DMS114 treated with DMSO at 0.1 percent for 48 hours (cell line): Measurements from ENCODE around the gene SPECC1.
"Not testable (repeated sequence)": the region's sequence is repeated elsewhere in the genome, so short reads cannot be mapped to it uniquely, and the experiment has no call there.

ENCODE experiments used
- DNase-seq: peaks from one replicate; lab custom pipeline; 2025; ENCODE audit not compliant: unreplicated experiment; lab: John Stamatoyannopoulos, UW

SPECC1 gene

DNA sequence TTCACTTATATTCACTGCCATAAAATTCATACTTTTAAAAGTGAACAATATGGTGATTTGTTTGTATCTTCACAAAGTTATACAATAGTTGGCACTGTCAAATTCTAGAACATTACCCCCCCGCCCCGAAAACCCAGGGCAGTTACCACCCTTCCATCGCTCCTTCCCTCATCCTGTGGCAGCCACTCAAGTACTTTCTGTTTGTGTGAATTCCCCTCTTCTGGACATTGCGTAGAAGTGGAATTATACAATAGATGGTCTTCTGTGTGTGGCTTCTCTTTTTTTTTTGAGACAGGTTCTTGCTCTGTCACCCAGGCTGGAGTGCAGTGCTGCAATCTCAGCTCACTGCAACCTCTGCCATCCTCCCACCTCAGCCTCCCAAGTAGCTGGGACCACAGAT is 58.6 kb downstream of the SPECC1 start:
- no peak for DNase-seq

DNA sequence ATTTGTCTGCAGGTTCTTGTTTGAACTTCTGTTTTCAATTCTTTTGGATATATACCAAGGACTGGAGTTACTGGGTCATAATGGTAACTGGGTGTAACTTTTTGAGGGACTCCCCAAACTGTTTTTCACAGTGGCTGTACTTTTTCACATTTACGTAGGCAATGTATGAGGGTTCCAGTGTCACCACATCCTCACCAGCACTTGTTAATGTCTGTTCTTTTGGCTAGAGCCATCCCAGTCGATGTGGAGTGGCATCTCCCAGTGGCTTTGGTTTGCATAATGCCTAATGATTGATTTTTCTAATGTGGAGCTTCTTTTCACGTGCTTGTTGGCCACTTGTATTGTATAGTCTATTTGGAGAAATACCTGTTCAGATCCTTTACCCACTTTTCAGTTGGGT is 59.3 kb downstream of the SPECC1 start:
- no peak for DNase-seq

DNA sequence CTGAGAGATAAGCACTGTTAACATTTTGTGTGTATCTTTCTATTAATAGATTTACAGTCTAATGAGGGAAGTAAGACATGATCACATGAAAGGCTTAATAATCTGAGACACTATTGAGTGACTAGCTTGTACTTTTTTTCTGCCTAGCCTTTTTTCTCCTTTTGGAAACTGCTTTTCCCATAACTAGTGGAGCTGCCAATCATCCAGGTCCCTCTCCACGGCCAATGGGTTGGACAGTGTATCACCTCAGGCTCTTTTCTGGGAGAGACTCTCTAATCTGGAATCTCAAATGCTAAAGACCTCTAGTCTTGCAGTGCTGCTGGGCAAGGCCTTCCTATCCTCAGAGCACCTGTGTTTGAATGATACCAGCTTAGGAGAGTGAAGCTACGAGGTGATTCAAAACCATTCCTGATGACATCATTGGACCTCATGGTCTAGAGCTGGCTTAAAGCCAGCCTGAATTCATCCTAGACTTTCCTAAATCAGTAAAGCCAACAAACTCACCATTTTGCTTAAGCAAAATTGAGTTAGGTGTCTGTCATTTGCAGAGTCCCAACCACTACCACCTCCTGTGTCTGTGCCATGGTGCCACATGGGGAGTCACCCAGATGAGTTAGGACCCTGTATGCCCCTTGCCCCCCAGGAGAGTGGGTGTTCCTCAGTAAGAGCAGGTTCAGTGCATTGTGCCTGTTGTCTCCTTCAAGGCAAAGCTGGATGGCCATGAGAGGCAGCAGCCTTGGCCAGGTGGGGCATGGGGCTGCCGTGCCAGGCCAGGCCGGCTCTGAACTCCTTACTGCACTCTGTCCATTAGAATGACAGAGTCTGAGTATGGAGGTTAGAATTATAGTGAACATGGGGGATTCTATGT is 62.9 kb downstream of the SPECC1 start:
- DNase-seq, result no peak

DNA sequence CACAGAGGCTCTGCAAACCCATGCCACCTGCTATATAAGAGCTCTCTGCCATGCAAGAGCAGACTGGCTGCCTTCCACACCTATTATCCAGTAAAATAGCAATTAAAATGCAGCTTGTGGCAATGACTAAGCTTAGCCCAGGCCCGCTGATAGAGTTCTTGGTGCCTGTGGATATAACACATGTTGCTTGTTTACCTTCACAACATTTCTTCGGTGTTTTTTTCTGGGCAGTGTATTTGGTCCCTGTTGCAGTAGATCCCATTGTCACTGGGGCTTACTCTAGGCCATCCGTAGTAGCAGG is 63.5 kb downstream of the SPECC1 start:
- no peak for DNase-seq

DNA sequence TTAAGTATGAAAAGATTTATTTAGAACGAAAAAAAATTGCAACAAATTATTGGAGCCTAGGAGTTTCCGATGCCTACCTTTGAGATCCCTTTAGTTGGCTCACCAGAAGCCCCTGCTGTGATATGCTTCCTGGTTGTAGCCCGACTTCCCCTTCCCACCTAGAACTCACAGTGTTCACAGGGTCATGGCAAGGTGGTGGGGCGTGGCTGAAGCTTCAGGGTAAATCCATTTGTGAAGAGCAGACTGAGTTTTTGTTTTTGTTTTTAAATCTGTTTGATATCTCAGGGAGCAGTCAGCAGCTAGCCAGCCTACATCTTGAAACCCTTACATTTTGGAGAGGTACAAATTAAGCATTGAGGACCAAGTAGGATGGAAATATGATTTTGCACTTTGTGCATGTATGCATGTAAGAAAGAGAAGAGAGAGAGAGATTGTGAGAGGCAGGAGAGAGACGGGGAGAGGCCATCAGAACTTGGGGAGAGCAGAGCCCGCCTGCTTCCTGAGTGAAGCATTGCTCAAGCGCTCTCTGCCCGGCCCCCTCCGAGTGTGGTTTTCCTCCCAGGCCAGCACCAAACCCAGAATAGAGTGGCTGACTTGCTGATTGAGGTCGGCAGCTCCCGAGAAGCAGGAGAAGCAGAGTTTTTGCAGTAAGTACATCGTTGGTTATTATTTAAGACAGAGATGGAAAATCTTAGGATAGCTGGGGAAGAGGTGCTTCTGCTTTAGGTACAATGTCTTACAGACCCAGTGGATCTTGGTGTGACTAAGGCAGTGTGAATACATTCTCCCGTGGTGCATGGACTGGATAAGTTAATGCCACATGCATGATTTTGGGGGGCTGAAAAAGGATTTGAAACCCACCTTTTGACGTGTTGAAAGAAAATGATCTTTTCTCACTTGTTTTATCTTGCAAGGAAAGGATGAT is 64.2 kb downstream of the SPECC1 start:
- no peak for DNase-seq

DNA sequence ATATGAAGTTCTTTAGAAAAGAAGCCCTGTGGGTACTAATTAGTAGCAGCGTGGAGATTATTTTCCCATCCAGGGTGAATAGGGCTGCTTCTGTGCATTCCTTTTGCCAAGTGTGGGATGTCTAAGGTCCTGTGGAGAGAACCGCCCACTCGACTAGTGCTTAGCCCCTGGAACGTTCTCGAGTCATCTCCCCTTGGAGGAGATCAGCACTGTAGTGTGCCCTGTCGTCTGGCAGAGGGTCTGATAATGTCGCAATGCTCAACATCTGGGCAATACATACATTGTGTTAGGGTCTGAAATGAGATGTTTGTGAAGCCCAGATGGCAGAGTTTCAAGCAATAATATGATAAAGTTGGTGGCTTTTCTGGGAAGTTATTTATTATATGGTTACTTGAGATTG is 64.8 kb downstream of the SPECC1 start:
- DNase-seq, result no peak

DNA sequence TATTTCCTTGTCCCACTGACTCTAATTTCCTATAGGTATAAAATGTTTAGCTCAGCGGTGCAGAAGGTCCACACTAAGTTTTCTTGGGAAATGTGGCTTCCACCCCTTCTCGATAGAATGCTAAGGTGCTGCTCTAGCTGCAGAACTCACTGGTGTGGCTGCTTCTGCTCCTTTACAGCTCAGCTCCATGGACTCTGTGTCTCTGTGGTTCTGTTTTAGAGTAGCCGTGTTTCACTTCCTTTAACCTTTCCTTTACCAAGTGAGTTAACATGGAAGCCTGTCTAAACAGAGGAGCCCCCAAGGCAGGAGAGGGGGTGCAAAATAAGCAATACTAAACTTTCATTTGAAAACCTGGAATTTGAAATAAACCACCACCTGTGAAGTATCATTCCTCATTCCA is 65.3 kb downstream of the SPECC1 start:
- DNase-seq, result no peak

DNA sequence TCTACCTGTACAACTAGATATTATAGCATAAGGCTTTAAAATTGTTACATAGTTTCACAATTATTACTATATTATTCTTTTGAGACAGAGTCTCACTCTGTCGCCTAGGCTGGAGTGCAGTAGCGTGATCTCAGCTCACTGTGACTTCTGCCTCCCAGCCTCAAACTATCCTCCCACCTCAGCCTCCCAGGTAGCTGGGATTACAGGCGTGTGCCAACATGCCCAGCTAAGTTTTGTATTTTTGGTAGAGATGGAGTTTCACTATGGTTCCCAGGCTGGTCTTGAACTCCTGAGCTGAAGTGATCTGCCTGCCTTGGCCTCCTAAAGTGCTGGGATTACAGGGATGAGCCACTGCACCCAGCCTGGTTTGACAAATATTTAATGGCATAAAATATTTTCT is 67.0 kb downstream of the SPECC1 start:
- DNase-seq, result not testable (repeated sequence)

DNA sequence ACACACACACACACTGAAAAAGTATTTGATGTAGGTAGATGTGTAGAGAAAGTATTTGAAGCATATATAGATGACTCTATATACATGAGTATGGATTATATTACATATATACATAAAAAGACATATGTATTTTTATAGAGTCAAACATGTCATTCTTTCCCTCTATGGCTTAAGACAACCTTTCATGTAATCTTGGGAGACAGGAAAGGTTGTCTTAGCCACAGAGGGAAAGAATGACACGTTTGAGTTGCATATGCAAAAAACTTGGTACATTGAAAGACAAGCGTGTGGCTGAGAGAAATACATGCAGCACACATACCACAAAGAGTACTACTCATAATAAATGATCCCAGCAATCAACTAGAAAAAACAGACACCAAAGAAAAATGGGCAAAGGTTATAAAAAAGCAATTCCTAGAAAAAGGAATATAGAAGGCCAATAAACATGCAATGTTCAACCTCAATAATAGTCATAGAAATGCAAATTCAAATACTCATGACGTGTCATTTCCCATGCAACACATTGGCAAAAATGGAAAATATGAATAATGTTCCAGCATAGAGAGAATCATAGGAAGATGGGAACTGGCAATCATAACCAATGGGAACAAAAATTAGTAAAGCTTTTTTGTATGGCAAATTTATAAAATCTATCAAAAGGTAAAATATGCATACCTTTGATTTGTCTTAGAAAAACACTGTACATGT is 69.0 kb downstream of the SPECC1 start:
- no peak for DNase-seq

DNA sequence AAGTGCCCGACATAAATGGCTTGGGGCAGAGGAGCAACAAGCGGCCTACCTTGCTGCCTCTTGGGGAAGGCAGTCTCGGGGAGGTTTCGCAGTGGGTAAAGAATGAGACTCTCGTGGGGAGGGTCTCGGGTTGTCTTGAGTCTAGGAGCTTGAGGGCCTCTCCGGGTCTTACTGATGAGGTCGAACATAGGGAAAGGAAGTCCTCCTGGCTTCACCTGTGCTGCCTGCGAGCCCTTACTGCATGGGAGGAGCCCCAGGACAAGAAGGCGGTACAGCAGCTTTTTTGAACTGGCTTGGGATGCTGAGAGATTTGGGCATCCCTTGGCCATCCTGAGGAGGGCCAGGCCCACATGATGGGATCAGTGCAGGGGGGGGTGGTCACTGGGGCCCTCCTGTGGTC is 71.4 kb downstream of the SPECC1 start:
- DNase-seq, result no peak

DNA sequence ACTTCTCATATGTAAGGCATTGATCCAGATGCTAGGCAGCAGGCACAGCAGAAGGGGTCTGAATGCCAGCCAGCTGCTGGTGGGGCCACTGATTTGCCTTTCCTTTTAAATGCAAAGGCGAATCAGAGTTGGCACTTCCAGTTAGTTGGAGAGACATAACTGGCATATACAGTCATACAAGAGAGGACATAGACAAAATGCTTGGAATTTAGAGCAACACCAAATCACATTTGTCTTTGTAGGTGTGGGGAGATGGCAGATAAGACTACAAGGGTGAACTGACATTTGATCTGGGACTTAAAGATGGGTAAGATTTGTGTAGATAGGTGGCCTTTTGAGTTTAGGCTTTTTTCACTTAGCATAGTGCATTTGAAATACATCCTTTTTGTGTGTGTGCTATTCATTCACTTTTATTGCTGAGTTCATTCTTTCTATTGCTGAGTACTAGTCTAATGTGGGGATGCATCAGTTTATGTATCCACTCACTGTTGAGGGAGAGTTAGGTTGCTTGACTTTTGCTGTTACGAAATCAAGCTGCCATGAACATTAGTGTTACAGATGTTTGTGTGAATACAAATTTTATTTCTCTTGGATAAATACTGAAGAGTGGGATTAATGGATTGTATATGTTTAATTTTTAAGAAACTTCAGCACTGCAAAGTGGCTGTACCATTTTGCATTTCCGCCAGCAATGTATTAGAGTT is 74.1 kb downstream of the SPECC1 start:
- DNase-seq, result no peak

DNA sequence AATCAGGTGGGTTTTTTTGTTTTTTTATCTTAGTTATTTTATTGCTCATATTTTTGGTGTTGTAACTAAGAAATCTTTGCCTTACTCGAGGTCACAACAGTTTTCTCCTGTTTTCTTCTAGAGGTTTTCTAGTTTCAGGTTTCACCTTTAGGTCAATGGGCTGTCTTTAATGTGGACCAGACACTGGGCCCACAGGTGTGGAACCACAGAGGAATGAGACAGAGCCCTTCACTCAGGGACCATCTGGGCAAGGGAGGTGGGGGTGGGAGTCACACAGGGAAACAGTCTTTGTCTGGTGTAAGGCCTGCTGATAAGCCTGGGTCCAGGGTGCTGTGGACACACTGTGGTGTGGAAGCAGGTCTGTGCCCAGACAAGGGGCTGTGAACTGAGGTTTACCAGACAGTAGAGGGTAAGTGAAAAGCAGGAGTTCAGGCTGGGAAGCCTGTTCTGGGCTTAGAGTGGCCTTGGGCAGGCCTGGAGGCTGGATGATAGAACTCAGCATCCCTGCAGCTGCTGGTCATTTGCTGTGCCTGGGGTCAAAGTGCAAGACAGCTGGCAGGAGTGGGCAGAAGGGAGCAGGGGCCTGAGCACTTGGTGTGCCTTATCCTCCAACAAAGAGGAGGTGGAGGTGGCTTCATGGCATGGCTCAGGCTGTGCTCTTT is 75.6 kb downstream of the SPECC1 start:
- no peak for DNase-seq

DNA sequence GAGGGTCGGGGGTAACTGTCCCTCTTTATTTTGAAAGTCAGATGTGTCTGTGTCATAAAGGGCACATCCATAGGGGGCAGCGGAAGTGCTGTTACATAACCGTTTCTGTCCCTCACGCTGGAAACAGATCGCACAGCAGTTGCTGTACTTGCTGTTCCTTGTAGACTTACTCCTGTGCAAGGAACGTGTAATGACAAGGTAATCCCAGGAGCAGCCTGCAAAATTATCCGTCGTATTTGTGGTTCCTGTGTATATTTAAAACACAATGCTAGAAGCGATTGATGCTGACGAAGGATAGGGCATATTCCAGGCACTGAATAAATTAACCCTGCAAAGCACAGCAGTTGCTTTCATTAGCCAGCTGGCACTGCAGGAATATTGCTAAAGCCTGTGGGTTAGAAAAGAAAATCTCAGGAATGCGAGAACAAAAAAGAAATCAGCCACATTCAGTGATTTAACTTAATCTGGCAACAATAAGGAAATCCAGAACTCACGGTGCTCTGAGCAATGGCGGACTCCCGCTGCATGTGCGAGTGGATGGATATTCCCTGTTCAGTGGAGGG is 76.2 kb downstream of the SPECC1 start:
- no peak for DNase-seq

DNA sequence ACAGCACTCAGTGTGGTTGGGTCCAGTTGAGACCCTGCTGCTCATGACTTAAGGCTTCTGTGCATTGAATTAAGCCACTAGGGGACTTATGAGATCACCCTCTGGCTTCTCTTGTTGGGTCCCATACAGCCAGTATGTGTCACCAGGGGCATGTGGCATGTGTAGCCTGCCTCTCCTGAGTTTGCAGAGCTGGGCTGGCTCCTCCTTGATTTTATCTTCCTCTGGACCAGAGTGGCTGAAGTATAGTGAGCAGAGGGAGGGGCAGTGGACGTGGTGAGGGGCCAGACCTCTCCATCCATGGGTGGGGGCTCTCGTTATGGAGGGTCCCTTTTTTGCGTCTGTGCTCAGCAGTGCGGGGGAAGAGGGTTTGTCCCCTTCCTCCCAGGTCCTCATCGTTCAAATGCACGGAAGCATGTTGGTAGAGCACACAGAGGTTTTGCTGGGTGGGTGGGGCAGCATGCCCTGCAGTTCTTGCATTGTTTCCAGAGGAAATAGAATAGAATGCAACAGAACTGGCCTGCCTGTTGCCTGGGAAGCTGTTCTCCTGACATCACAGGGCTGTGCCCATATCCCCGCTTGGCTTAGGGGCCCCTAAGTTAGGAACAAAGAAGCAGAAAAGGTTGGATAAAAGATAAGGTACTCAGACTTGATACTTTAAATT is 77.4 kb downstream of the SPECC1 start:
- no peak for DNase-seq

DNA sequence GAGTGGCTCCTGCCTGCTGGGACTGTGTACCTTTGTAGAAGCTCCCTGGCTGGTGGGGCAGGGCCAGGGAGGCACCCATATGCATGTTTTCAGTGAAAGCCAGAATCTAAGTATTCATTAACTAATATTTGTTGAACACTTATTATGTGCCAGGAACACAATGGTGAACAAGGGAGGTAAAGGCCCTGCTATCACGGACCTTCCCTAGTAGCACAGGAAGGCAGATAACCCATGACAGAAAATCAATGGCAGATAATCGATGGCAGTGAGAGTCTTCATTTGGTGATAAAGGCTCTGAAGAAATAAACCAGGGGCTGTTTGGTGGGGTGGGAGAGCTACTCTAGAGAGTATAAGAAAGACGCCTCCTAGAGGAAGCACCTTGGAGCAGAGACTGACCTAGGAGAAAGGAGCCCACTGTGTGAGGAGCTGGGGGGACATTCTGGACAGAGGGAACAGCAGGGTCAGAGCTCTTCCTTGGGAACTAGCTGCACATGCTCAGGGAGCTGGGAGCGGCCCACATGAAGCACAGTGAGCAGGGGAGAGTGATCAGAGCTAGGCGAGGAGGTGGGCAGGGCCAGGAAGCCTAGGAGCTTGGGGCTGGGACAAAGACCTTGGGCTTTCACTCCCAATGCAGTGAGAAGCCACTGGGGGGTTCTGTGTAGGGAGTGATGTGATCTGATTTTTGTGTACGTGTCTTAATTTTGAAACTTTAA is 78.5 kb downstream of the SPECC1 start:
- no peak for DNase-seq

DNA sequence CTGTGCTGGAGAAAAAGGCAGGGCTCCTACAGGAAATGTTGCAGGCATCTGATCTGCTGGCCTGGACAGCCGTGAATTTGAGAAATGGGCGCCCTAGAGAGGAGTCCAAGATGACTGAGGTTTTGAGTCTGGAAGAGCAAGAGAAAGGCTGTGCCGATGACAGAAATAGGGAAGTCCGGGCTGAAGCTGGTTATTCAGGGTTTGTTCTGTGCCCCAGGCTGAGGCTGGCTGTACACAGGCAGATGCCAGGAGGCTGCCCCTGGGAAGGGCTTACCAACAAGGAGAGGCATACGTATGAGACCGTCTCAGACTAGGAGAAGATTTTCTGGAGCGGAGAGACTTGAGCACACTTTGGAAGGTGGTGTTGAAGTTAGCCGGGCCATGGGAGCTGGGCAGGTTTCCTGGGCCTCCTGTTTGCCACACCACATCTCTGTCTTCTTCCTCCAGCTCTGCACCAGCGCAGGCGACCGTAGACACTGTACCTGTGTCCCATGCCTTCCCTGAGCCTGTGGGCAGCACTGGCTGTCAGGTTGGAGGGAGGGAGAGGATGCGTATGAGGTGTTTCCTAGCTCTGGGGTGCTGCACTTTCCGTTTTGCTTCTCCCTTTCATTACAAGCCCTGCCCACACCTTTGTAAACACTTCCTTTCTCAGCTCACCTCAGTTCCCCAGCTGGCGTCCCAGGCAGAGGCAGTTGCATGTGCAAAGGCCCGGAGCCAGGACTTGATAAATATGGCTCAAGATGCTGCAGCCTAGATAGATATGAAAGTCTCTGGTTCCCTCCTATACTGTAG is 80.8 kb downstream of the SPECC1 start:
- DNase-seq, result no peak

DNA sequence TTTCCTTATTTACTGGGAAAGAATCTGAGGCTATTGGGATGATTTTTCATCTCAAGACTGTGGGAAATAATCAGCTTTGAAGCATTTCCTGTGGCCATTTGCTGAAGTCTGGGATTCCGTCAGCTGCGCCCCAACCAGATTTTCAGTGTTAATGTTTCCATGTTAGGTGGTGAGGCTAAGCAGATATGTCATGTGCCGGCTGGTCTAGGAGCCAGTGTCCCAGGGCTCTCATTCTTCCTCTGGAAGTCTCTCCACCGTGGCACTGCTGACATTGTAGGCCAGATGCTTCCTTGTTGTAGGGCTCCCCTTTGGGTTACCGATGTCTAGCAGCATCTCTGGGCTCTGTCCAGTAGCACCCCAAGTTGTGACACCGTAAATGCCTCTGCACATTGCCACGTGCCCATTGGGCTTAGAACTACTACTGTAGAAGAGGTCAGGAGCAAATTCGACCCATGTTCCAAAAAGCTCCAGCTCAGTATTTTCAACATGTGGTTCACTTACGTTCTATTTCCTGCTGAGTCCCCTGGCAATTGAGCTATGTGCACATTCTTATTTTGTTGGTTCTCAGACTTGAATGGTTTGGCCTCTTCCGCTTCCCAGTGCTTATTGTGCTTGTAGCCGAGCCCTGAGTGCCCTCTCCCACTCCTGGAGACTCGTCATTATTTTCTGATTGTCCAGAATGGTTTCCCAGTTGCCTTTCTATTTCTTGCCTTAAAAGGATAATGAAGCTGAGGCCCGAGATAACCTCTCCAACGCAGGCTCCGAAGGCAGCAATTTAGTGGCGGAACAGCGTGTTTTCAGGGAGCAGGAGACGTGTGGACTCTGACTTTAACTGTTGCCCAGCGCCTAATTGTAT is 82.2 kb downstream of the SPECC1 start:
- DNase-seq, result no peak
